ENCODE data around the gene NFATC1. TPM values are rescaled to one million over a fixed set of nuclear protein-coding genes. Genes with fewer than 3 reads are reported as not detected.

The NFATC1 gene
- total RNA-seq, 2 experiments from 2014 or later = 97.2 to 98.3 TPM

DNA sequence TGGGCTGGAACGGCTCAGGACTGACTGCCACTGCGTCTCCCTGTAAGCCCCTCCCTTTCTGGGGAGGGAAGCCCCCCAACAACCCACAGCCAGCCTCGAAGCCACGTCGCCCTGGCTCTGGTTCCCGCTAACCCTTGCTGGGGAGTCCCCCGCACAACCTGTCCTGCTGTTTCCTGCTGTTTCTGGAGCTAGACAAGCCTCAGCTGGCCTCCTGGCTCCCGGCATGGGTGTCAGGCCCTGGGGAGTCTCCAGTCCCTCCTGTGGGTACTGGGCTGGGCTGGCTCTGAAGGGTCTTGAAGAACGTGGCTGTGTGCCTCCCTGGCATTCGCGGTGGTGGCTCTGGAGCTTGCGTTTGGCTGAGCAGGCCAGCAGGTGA lies 20.9 kb downstream of the NFATC1 start:
- no peak for TF ChIP-seq CTCF (IDR thresholded peaks at IDR 0.05)
- Mint-ChIP-seq H3K9me3 (no peaks in the 10 kb centered on the region), H3K27ac (no peak overlapping the region), H3K27me3 (no peaks in the 10 kb centered on the region), H3K4me3 (no peak overlapping the region), H3K4me1 (ENCODE audit: low read depth) (peaks cover 42% of the 10 kb centered on the region), H3K36me3 (ENCODE audit: low read depth) (peaks cover 56% of the 10 kb centered on the region)
- ChIA-PET POLR2A (no interaction called here), CTCF (no interaction called here)
- DNase-seq (no peak), ATAC-seq (peak; percentile 38)
- intact Hi-C loops (cut with micrococcal nuclease) = no loop called here

GRCh38 chr18:79418236-79418635 lies 22.5 kb downstream of the NFATC1 start:
- ATAC-seq = no peak
- H3K4me3 Mint-ChIP-seq = no peak overlapping the region
- H3K9me3 Mint-ChIP-seq = no peaks in the 10 kb centered on the region
- intact Hi-C loops (cut with micrococcal nuclease) = no loop called here
- no peak overlapping the region for H3K27ac Mint-ChIP-seq
- H3K4me1 Mint-ChIP-seq (ENCODE audit: low read depth) = peaks cover 43% of the 10 kb centered on the region
- no peak for DNase-seq
- TF ChIP-seq CTCF (IDR thresholded peaks at IDR 0.05) = no peak
- CTCF ChIA-PET = no interaction called here
- peaks cover 51% of the 10 kb centered on the region for H3K36me3 Mint-ChIP-seq (ENCODE audit: low read depth)
- no peaks in the 10 kb centered on the region for H3K27me3 Mint-ChIP-seq
- POLR2A ChIA-PET = no interaction called here

DNA sequence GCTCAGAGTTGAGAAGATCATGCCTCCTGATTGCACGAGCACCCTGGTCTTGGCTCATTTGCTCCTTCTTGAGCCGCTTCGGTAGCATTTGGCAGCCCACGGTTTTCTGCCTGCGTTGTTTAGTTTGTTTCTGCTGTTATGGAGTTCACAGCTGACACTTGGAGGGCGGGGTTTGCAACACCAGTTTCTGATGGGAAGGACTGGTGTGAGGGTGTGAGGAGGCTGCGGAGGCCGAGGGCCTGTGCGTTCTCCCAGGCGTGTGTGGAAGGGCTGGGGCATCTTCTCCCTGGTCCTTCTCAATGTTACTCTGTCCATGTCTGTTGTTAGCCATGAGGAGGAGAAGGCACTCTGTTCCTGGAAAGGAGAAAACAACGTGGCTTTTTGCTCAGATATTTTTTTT lies 22.9 kb downstream of the NFATC1 start:
- Mint-ChIP-seq H3K27ac (no peak overlapping the region), H3K4me3 (no peak overlapping the region), H3K9me3 (no peaks in the 10 kb centered on the region), H3K4me1 (ENCODE audit: low read depth) (peaks cover 38% of the 10 kb centered on the region), H3K27me3 (no peaks in the 10 kb centered on the region), H3K36me3 (ENCODE audit: low read depth) (peaks cover 47% of the 10 kb centered on the region)
- TF ChIP-seq CTCF (IDR thresholded peaks at IDR 0.05) = no peak
- DNase-seq = no peak
- CTCF ChIA-PET = no interaction called here
- POLR2A ChIA-PET = no interaction called here
- intact Hi-C loops (cut with micrococcal nuclease) = no loop called here
- ATAC-seq = no peak

DNA sequence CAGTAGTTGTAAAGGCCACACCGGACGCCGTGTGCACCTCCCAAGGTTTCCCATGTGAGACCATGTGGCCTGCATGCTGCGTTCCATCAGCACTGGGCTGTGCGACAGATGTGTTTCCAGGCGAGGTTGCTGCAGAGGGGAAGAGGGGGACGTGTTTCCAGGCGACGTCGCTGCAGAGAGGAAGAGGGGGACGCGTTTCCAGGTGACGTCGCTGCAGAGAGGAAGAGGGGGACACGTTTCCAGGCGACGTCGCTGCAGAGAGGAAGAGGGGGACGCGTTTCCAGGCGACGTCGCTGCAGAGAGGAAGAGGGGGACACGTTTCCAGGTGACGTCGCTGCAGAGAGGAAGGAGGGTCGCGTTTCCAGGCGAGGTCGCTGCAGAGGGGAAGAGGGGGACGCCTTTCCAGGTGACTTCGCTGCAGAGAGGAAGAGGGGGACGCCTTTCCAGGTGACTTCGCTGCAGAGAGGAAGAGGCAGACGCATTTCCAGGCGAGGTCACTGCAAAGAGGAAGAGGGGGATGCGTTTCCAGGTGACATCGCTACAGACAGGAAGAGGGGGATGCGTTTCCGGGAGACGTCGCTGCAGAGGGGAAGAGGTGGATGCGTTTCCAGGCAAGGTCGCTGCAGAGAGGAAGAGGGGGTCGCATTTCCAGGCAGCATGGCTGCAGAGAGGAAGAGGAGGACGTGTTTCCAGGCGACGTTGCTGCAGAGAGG lies 24.5 kb downstream of the NFATC1 start:
- Mint-ChIP-seq H3K27me3 (no peaks in the 10 kb centered on the region), H3K27ac (no peak overlapping the region), H3K4me3 (no peak overlapping the region), H3K36me3 (ENCODE audit: low read depth) (peaks cover 44% of the 10 kb centered on the region), H3K4me1 (ENCODE audit: low read depth) (peaks cover 36% of the 10 kb centered on the region), H3K9me3 (no peaks in the 10 kb centered on the region)
- ATAC-seq (no peak), DNase-seq (no peak)
- CTCF ChIA-PET = no interaction called here
- no peak for TF ChIP-seq CTCF (IDR thresholded peaks at IDR 0.05)
- intact Hi-C loops (cut with micrococcal nuclease) = no loop called here
- POLR2A ChIA-PET = no interaction called here

DNA sequence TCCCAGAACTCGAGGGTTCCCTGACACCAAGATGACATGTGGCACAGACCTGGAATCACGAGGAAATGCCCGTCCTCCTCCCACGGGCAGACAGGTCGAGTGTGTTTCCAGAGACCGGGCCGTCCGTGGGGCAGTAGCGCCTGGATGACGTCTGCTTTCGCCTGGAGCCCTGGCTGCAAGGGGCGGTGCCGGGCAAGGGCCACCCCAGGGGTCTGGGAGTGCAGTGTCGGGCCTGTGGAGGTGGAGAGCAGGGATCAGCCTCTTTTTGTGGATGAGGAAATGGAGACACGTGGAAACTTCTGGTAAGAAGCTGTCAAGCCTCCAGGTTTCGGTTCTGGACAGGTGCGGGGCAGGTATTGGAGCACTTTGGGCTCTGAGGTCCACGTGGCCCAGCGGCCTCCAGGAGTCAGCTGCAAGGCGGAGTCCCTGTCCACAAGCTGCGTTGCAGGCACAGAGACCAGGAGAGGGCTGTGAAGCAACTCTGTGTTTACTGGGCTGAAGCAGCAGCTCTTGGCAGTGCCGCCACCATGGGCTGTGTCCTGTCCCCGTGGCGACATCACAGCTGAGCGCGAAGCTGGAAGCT lies 25.6 kb downstream of the NFATC1 start:
- H3K27me3 Mint-ChIP-seq = no peaks in the 10 kb centered on the region
- no peak for TF ChIP-seq CTCF (IDR thresholded peaks at IDR 0.05)
- no peak overlapping the region for H3K27ac Mint-ChIP-seq
- H3K4me3 Mint-ChIP-seq = no peak overlapping the region
- POLR2A ChIA-PET = interaction anchor here (1.4 to 1.9 kb wide), 2 partner anchors 14 to 15 kb away, joined by 3 to 4 read pairs; no protein-coding TSS in a partner anchor
- CTCF ChIA-PET = interaction anchor here (1.1 to 2.0 kb wide), 2 partner anchors 40 to 42 kb away, joined by 3 to 8 read pairs; no protein-coding TSS in a partner anchor
- intact Hi-C loops (cut with micrococcal nuclease) = no loop called here
- peaks cover 36% of the 10 kb centered on the region for H3K4me1 Mint-ChIP-seq (ENCODE audit: low read depth)
- no peak for ATAC-seq
- H3K36me3 Mint-ChIP-seq (ENCODE audit: low read depth) = peaks cover 49% of the 10 kb centered on the region
- no peaks in the 10 kb centered on the region for H3K9me3 Mint-ChIP-seq
- no peak for DNase-seq

Measured in activated CD8-positive, alpha-beta T cell treated with anti-CD3 and anti-CD28 coated beads for 36 hours (primary cell).